NCI-H460 (cell line): ENCODE measurements around the gene CT45A3. TPM values are rescaled to one million over a fixed set of nuclear protein-coding genes. Genes with fewer than 3 reads are reported as not detected.
"Not testable (repeated sequence)": the region's sequence is repeated elsewhere in the genome, so short reads cannot be mapped to it uniquely, and the experiment has no call there.

Source experiments
- DNase-seq: peaks from one replicate; pipeline ENCODE4 v3.0.0-alpha.2; 2016; ENCODE audit warnings: low read depth; ENCODE audit errors: extremely low read depth
- polyA plus RNA-seq: library from polyadenylated mRNA; depleted of rRNA; stranded (reverse); fragments of >200 nt; gene quantifications from 2 replicates; pipeline ENCODE4 v1.2.3, GENCODE V29; 2014; cell fraction: nucleus; rRNA removed
- small RNA-seq, 2 experiments: library from RNA; depleted of rRNA; stranded (forward); fragments of <200 nt; gene quantifications; one replicate each; pipeline ENCODE3, GENCODE V24; 2014
- total RNA-seq: library from RNA; depleted of rRNA; stranded (reverse); fragments of >200 nt; shearing (Covaris generic); gene quantifications from 2 replicates; pipeline ENCODE4 v1.2.3, GENCODE V29; 2014; rRNA removed

CT45A3 gene, protein sequence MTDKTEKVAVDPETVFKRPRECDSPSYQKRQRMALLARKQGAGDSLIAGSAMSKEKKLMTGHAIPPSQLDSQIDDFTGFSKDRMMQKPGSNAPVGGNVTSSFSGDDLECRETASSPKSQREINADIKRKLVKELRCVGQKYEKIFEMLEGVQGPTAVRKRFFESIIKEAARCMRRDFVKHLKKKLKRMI
- total RNA-seq: not detected in 2 replicates
- polyA plus RNA-seq: not detected in 2 replicates

DNA sequence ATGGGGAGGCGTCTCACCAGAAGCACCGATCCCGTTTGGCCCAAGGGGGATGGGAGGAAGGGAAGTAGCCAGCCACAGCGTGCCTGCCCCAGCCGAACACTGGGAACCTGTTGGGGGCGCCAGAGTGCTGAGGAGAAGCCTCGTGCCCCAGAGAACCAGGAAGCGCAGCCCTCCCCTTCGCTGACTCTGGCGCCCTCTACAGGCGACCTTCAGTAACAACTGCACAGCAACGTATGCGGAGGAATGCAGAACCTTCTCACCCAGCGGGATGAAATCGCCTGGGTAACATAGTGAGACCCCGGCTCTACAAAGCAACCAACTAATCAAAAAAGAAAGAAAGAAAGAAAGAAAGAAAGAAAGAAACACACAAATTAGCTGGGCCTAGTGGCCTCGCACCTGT, at the start of gene CT45A3:
Gene CT45A3, minus strand, starts transcription at position 101 of the 400 bp plus-strand sequence. CDS start 3,747 bp downstream, outside the sequence.
- not testable (repeated sequence) for DNase-seq

DNA sequence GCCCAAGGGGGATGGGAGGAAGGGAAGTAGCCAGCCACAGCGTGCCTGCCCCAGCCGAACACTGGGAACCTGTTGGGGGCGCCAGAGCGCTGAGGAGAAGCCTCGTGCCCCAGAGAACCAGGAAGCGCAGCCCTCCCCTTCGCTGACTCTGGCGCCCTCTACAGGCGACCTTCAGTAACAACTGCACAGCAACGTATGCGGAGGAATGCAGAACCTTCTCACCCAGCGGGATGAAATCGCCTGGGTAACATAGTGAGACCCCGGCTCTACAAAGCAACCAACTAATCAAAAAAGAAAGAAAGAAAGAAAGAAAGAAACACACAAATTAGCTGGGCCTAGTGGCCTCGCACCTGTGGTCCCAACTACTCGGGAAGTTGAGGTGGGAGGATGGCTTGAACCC, 34.7 kb upstream of the CT45A3 start, which contains the start of gene CT45A6:
Gene CT45A6, minus strand, starts transcription at position 101 of the 400 bp plus-strand sequence. CDS start 3,794 bp downstream, outside the sequence.
- not testable (repeated sequence) for DNase-seq

DNA sequence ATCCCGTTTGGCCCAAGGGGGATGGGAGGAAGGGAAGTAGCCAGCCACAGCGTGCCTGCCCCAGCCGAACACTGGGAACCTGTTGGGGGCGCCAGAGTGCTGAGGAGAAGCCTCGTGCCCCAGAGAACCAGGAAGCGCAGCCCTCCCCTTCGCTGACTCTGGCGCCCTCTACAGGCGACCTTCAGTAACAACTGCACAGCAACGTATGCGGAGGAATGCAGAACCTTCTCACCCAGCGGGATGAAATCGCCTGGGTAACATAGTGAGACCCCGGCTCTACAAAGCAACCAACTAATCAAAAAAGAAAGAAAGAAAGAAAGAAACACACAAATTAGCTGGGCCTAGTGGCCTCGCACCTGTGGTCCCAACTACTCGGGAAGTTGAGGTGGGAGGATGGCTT, 17.4 kb upstream of the CT45A3 start, which contains the start of gene CT45A5:
Gene CT45A5, minus strand, starts transcription at position 101 of the 400 bp plus-strand sequence. CDS start 3,774 bp downstream, outside the sequence.
- not testable (repeated sequence) for DNase-seq

DNA sequence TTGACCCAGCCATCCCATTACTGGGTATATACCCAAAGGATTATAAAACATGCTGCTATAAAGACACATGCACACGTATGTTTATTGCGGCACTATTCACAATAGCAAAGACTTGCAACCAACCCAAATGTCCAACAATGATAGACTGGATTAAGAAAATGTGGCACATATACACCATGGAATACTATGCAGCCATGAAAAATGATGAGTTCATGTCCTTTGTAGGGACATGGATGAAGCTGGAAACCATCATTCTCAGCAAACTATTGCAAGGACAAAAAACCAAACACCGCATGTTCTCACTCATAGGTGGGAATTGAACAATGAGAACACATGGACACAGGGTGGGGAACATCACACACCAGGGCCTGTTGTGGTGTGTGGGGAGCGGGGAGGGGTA, 23.3 kb downstream of the CT45A3 start:
- not testable (repeated sequence) for DNase-seq

DNA sequence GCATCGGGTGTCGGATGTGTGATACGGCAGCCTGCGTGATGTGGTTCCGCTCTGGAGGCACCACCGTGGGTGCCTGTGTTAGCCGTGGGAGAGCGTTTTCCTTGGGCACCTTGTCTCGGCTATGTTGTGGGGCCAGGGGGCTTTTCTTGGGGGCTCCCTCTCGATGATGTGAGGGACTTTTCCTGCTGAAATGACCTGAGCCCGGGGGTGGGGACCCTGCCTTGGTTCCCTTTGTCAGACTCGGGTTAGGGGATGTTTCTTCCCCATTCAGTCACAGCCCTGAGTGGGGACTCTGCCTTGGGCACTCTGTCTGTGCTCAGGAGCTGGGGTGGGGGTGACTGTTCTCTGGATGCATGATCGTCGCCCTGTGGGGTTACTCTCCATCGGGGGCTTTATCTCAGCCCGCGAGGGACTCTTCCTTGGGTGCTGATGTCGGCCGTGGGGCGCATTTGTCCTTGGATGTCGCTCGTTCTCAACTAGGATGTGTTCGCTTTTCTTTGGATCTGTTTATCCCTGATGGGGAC, 26.7 kb downstream of the CT45A3 start:
- DNase-seq: no peak

DNA sequence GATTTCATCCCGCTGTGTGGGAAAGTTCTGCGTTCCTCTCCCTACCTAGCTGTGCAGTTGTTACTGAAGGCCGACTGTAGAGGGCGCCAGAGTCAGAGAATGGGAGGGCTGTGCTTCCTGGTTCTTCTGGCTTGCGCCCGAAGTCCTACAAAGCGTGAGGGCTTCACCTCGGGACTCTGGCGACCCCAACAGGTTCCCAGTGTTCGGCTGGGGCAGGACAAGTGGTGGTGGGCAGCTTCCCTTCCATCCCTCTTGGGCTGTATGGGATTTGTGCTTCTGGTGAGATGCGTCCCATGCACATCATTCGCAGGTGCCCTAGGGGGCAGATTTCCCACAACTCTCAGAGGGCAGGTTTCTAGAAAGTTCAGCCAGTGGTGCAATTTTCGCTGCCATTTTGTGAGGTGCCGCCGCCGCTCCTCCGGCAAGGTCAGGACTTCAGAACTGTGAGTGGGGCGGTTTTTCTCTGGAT, 27.3 kb downstream of the CT45A3 start:
- DNase-seq: peak; percentile 52

DNA sequence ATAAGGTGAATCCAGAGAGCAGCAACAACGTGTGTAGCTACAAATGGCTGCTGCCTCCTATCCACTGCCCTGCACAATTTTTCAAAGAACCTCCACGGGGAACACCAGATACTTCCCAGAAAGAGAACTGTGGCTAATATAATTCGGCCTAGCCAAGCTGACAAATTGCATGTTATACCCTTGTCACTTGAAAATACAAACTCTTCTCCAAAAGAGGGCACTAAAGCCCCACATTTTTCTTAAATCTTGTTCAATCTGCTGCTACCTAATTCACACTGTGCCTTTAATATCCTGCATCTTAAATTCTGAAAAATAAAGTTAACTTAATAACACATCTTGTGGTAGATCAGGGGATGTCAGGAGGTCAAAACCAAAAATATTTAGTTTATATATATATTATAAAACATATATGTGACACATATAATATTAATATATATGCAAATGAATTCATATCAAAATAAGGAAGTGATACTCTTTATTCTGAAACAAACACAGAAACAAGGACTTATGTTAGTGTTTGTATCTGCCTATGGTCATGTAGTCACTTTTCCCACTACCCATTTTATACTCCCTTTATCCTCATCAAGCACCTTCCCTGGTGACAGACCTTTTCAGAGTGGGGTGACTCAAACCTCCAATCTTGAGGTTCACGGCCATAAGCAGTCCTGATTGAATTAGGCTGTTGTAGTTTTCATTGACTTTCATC, 30.5 kb downstream of the CT45A3 start:
- no peak for DNase-seq

DNA sequence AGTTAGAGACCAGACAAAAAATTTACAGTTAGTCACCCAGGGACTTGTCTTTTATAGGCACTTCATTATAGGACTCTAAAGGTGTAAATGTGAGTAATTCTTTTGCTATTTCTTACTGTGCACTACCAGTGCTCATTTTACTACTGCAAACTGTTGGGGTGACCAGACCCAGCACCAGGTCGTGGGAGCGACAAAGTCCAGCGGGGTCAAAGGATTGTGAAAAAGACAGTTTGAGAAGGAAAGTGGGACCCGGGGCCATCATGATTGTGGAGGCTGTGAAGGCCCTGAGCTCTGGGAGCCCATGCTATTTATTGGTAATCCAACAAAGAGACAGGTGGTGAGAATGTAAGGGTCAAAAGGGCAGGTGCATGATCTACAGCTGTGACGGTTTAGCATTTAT, 33.3 kb downstream of the CT45A3 start:
- not testable (repeated sequence) for DNase-seq

DNA sequence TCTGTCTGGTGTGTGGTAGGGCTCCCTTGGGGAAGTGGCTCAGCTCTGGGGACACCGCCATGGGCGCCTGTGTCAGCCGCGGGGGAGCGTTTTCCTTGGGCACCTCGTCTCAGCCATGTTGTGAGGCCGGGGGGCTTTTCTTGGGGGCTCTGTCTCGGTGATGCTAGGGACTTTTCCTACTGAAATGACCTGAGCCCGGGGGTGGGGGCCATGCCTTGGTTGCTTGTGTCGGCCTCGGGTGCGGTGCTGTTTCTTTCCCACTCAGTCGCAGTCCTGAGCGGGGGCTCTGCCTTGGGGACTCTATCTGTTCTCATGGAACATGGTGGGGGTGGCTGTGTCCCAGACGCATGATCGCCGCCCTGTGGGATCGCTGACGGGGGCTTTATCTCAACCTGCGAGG, 54.2 kb downstream of the CT45A3 start:
- DNase-seq: no peak

DNA sequence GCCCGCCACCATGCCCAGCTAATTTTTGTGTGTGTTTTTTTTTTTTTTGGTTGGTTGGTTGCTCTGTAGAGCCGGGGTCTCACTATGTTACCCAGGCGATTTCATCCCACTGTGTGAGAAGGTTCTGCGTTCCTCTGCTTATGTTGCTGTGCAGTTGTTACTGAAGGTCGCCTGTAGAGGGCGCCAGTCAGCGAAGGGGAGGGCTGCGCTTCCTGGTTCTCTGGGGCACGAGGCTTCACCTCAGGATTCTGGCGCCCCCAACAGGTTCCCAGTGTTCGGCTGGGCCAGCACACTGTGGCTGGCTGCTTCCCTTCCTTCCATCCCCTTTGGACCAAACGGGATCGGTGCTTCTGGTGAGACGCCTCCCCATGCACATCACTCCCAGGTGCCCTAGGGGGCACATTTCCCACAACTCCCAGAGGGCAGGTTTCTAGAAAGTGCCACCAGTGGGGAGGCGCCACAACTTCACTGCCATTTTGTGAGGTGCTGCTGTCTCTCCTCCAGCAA, 54.8 kb downstream of the CT45A3 start, which contains the start of gene CT45A1:
Gene CT45A1, plus strand, starts transcription at position 457 of the 507 bp plus-strand sequence. CDS start 5,302 bp downstream, outside the sequence.
- DNase-seq: not testable (repeated sequence)

Small RNAs within 50 kb of the gene (small RNA-seq; reads per million reads assigned to genes)
- gene AC240442.1: 0 reads per million in 2 experiments

Other genes with a start within 250 kb of the CT45A3 start
- gene INTS6L, start 247.5 kb downstream of the CT45A3 start, total RNA-seq: 6.5 and 7.4 TPM in 2 replicates
- not detected in 2 replicates for gene CT45A1, start 54.6 kb downstream of the CT45A3 start, total RNA-seq
- not detected in 2 replicates for gene CT45A5, start 17.3 kb upstream of the CT45A3 start, total RNA-seq
- not detected in 2 replicates for gene CT45A6, start 34.6 kb upstream of the CT45A3 start, total RNA-seq
- gene CT45A2, start 51.8 kb upstream of the CT45A3 start, total RNA-seq: not detected in 2 replicates
- gene CT45A7, start 69.1 kb upstream of the CT45A3 start, total RNA-seq: 0.22 TPM in 1 of 2 replicates, not detected in the other
- gene CT45A8, start 86.3 kb upstream of the CT45A3 start, total RNA-seq: not detected in 2 replicates
- not detected in 2 replicates for gene CT45A9, start 103.6 kb upstream of the CT45A3 start, total RNA-seq
- gene CT45A10, start 125.3 kb upstream of the CT45A3 start, total RNA-seq: not detected in 2 replicates
- gene SAGE1, start 125.5 kb upstream of the CT45A3 start, total RNA-seq: not detected in 2 replicates
- 39.1 and 39.2 TPM in 2 replicates for gene MMGT1, start 205.8 kb upstream of the CT45A3 start, total RNA-seq
- gene SLC9A6, start 217.2 kb upstream of the CT45A3 start, total RNA-seq: 15.4 and 18.0 TPM in 2 replicates